DMS53 treated with DMSO at 0.1 percent for 48 hours (cell line): ENCODE data around the gene GNG12.
A peak's percentile ranks its signal among the peaks of the same experiment; 100 is the strongest.
"Not testable (repeated sequence)": the region's sequence is repeated elsewhere in the genome, so short reads cannot be mapped to it uniquely, and the experiment has no call there.

Source experiments
- DNase-seq: peaks from one replicate; lab custom pipeline; 2025; ENCODE audit not compliant: unreplicated experiment; lab: John Stamatoyannopoulos, UW

Gene GNG12

GRCh38 chr1:67665307-67665706 is 168.0 kb downstream of the GNG12 start:
- not testable (repeated sequence) for DNase-seq

GRCh38 chr1:67664048-67664447 is 169.2 kb downstream of the GNG12 start:
- DNase-seq, result peak; percentile 87

GRCh38 chr1:67662884-67663283 is 170.4 kb downstream of the GNG12 start:
- no peak for DNase-seq

- no peak for DNase-seq
Observed at GRCh38 chr1:67659229-67659628, 174.0 kb downstream of the GNG12 start.

- DNase-seq, result not testable (repeated sequence)
Observed at GRCh38 chr1:67657152-67657551, 176.1 kb downstream of the GNG12 start.

- no peak for DNase-seq
Observed at GRCh38 chr1:67655581-67655980, 177.7 kb downstream of the GNG12 start.

- DNase-seq, result no peak
Observed at GRCh38 chr1:67653304-67653703, 180.0 kb downstream of the GNG12 start.

GRCh38 chr1:67652800-67653199 is 180.5 kb downstream of the GNG12 start:
- peak; percentile 92 for DNase-seq
